GM18505 (cell line): ENCODE results near the gene AVEN.

Experiments
- ATAC-seq: cut with Tn5 transposase; IDR thresholded peaks from one replicate; pipeline ENCODE4 v1.9.1; 2021; ENCODE audit not compliant: unreplicated experiment
- POLR2A ChIP-seq: IDR thresholded peaks from 4 replicates; pipeline ENCODE4 v1.6.1; 2011; ENCODE audit warnings: borderline replicate concordance; ENCODE audit not compliant: insufficient read depth, insufficient read length; ENCODE audit errors: extremely low read depth

The AVEN gene

GRCh38 chr15:33955945-33956344, 83.1 kb downstream of the AVEN start:
- no peak for ATAC-seq
- TF ChIP-seq POLR2A, result no peak

GRCh38 chr15:33946152-33946551, 92.9 kb downstream of the AVEN start:
- no peak for ATAC-seq
- TF ChIP-seq POLR2A, result no peak

- ATAC-seq, result no peak
- no peak for TF ChIP-seq POLR2A
Observed at GRCh38 chr15:33941279-33942063, 97.5 kb downstream of the AVEN start.

GRCh38 chr15:33934921-33935320, 104.1 kb downstream of the AVEN start:
- ATAC-seq, result no peak
- TF ChIP-seq POLR2A, result no peak

- no peak for ATAC-seq
- no peak for TF ChIP-seq POLR2A
Observed at GRCh38 chr15:33934396-33934795, 104.6 kb downstream of the AVEN start.

- TF ChIP-seq POLR2A, result no peak
- ATAC-seq, result no peak
Observed at GRCh38 chr15:33932734-33933133, 106.3 kb downstream of the AVEN start.

GRCh38 chr15:33926260-33926659, 112.7 kb downstream of the AVEN start:
- TF ChIP-seq POLR2A, result no peak
- ATAC-seq, result no peak

- TF ChIP-seq POLR2A, result no peak
- ATAC-seq, result no peak
Observed at GRCh38 chr15:33923446-33923845, 115.6 kb downstream of the AVEN start.

GRCh38 chr15:33915571-33916407, 123.2 kb downstream of the AVEN start:
- TF ChIP-seq POLR2A, result no peak
- no peak for ATAC-seq

- no peak for TF ChIP-seq POLR2A
- ATAC-seq, result no peak
Observed at GRCh38 chr15:33913459-33913858, 125.5 kb downstream of the AVEN start.

- ATAC-seq, result no peak
- TF ChIP-seq POLR2A, result no peak
Observed at GRCh38 chr15:33912326-33912725, 126.7 kb downstream of the AVEN start.

- TF ChIP-seq POLR2A, result no peak
- ATAC-seq, result no peak
Observed at GRCh38 chr15:33910741-33911140, 128.3 kb downstream of the AVEN start.

GRCh38 chr15:33908406-33908805, 130.6 kb downstream of the AVEN start:
- TF ChIP-seq POLR2A, result no peak
- no peak for ATAC-seq

- no peak for TF ChIP-seq POLR2A
- ATAC-seq, result no peak
Observed at GRCh38 chr15:33907326-33907725, 131.7 kb downstream of the AVEN start.
